ENCODE results near the gene ANGPTL7.

Gene ANGPTL7

DNA sequence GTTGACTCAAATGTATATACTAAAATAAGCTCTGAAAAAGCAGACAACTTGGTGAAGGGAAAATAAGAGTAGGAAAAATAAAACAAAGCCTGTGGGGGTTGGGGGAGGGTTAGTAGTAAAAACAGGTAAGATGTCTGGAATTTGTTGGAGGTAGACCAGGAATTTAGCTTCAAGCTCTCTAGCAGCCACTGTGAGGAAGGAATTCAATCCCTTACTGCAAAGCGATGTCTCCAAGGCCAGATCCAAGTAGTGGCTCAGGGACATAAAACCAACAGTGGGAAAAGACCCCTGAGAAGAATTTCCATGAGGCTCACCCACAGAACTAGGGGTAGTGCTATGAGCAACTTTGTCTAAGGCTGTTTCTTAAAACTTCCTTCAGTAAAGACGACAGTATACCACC, 7.8 kb downstream of the ANGPTL7 start:
- peaks cover 19 to 93% of the 10 kb centered on the region in 2 experiments for H3K36me3 ChIP-seq (ENCODE audit: control insufficient read depth in 2 of 2, insufficient read depth in 1 of 2, low read length in 2 of 2)
- TF ChIP-seq, protein P1, sequence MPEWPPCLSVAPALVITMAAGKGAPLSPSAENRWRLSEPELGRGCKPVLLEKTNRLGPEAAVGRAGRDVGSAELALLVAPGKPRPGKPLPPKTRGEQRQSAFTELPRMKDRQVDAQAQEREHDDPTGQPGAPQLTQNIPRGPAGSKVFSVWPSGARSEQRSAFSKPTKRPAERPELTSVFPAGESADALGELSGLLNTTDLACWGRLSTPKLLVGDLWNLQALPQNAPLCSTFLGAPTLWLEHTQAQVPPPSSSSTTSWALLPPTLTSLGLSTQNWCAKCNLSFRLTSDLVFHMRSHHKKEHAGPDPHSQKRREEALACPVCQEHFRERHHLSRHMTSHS (tag by site-specific recombination; IDR thresholded peaks at IDR 0.05): no peak
- TF ChIP-seq, protein P2, sequence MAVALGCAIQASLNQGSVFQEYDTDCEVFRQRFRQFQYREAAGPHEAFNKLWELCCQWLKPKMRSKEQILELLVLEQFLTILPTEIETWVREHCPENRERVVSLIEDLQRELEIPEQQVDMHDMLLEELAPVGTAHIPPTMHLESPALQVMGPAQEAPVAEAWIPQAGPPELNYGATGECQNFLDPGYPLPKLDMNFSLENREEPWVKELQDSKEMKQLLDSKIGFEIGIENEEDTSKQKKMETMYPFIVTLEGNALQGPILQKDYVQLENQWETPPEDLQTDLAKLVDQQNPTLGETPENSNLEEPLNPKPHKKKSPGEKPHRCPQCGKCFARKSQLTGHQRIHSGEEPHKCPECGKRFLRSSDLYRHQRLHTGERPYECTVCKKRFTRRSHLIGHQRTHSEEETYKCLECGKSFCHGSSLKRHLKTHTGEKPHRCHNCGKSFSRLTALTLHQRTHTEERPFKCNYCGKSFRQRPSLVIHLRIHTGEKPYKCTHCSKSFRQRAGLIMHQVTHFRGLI (tag by site-specific recombination; IDR thresholded peaks at IDR 0.05): no peak
- TF ChIP-seq ZNF394 (tag by site-specific recombination; IDR thresholded peaks at IDR 0.05; ENCODE audit: borderline replicate concordance): no peak
- TF ChIP-seq, protein P3, sequence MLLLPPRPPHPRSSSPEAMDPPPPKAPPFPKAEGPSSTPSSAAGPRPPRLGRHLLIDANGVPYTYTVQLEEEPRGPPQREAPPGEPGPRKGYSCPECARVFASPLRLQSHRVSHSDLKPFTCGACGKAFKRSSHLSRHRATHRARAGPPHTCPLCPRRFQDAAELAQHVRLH (tag by site-specific recombination; IDR thresholded peaks at IDR 0.05): no peak
- no peak for TF ChIP-seq ZNF214 (tag by site-specific recombination; IDR thresholded peaks at IDR 0.05; ENCODE audit: borderline replicate concordance)
- TF ChIP-seq, protein P4, sequence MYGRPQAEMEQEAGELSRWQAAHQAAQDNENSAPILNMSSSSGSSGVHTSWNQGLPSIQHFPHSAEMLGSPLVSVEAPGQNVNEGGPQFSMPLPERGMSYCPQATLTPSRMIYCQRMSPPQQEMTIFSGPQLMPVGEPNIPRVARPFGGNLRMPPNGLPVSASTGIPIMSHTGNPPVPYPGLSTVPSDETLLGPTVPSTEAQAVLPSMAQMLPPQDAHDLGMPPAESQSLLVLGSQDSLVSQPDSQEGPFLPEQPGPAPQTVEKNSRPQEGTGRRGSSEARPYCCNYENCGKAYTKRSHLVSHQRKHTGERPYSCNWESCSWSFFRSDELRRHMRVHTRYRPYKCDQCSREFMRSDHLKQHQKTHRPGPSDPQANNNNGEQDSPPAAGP (tag by site-specific recombination; IDR thresholded peaks at IDR 0.05): no peak
- TF ChIP-seq MZF1 (tag by site-specific recombination; IDR thresholded peaks at IDR 0.05; ENCODE audit: borderline replicate concordance): no peak
- TF ChIP-seq, protein P5, sequence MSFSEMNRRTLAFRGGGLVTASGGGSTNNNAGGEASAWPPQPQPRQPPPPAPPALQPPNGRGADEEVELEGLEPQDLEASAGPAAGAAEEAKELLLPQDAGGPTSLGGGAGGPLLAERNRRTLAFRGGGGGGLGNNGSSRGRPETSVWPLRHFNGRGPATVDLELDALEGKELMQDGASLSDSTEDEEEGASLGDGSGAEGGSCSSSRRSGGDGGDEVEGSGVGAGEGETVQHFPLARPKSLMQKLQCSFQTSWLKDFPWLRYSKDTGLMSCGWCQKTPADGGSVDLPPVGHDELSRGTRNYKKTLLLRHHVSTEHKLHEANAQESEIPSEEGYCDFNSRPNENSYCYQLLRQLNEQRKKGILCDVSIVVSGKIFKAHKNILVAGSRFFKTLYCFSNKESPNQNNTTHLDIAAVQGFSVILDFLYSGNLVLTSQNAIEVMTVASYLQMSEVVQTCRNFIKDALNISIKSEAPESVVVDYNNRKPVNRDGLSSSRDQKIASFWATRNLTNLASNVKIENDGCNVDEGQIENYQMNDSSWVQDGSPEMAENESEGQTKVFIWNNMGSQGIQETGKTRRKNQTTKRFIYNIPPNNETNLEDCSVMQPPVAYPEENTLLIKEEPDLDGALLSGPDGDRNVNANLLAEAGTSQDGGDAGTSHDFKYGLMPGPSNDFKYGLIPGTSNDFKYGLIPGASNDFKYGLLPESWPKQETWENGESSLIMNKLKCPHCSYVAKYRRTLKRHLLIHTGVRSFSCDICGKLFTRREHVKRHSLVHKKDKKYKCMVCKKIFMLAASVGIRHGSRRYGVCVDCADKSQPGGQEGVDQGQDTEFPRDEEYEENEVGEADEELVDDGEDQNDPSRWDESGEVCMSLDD (tag by site-specific recombination; IDR thresholded peaks at IDR 0.05): no peak
- TF ChIP-seq FEZF1 (tag by site-specific recombination; IDR thresholded peaks at IDR 0.05): no peak
- no peak for TF ChIP-seq ZNF624 (tag by site-specific recombination; IDR thresholded peaks at IDR 0.05)
- TF ChIP-seq ZNF830 (tag by site-specific recombination; IDR thresholded peaks at IDR 0.05; ENCODE audit: low read depth): no peak
- TF ChIP-seq REPIN1 (tag by site-specific recombination; IDR thresholded peaks at IDR 0.05; ENCODE audit: low read depth): no peak
- no peak for TF ChIP-seq ZBTB48 (tag by site-specific recombination; IDR thresholded peaks at IDR 0.05)
- no peak for TF ChIP-seq ZBTB7A (tag by site-specific recombination; IDR thresholded peaks at IDR 0.05; ENCODE audit: low read depth)
- TF ChIP-seq GLIS2 (tag by site-specific recombination; IDR thresholded peaks at IDR 0.05): no peak
- TF ChIP-seq, protein P6, sequence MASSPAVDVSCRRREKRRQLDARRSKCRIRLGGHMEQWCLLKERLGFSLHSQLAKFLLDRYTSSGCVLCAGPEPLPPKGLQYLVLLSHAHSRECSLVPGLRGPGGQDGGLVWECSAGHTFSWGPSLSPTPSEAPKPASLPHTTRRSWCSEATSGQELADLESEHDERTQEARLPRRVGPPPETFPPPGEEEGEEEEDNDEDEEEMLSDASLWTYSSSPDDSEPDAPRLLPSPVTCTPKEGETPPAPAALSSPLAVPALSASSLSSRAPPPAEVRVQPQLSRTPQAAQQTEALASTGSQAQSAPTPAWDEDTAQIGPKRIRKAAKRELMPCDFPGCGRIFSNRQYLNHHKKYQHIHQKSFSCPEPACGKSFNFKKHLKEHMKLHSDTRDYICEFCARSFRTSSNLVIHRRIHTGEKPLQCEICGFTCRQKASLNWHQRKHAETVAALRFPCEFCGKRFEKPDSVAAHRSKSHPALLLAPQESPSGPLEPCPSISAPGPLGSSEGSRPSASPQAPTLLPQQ (tag by site-specific recombination; IDR thresholded peaks at IDR 0.05): no peak
- H3K27ac ChIP-seq (ENCODE audit: extremely low read depth, low read depth, low read length): no peak overlapping the region
- no peaks in the 10 kb centered on the region for H3K4me1 ChIP-seq (ENCODE audit: control insufficient read depth, insufficient read depth, low read length)
- H3K4me3 ChIP-seq (ENCODE audit: low read depth, low read length): no peak overlapping the region
- ChIA-PET CTCF (interaction anchor here (0.9 kb wide), 1 partner anchor 17 kb away, joined by 3 read pairs; no protein-coding TSS in a partner anchor), POLR2A (interaction anchor here (0.7 kb wide), 1 partner anchor 24 kb away, joined by 3 read pairs; no protein-coding TSS in a partner anchor)
- no peaks in the 10 kb centered on the region for H3K9me3 ChIP-seq (ENCODE audit: control insufficient read depth, insufficient read depth, low read depth, low read length)

DNA sequence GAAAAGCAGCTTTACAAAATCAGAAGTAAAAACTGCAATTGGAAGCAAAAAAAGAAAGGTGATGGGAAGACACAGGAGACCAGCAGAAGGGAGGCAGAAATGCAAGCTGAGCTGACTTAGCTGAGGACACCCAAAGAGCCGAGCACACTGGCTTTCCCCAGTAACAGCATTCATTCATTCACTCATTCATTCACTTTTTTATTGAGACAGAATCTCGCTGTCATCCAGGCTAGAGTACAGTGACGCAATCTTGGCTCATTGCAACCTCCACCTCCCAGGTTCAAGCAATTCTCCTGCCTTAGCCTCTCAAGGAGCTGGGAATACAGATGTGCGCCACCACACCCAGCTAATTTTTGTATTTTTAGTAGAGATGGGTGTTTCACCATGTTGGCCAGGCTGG, 8.2 kb downstream of the ANGPTL7 start:
- CTCF ChIA-PET: interaction anchor here (0.9 kb wide), 1 partner anchor 18 kb away, joined by 3 read pairs; no protein-coding TSS in a partner anchor
- POLR2A ChIA-PET: interaction anchor here (0.6 to 0.7 kb wide), 2 partner anchors 23 to 178 kb away, joined by 3 to 5 read pairs; no protein-coding TSS in a partner anchor
- no peaks in the 10 kb centered on the region for H3K4me1 ChIP-seq (ENCODE audit: control insufficient read depth, insufficient read depth, low read length)

More for the DNA sequence above, 8.2 kb downstream of the ANGPTL7 start:
- TF ChIP-seq REPIN1 (tag by site-specific recombination; IDR thresholded peaks at IDR 0.05; ENCODE audit: low read depth): no peak
- TF ChIP-seq, protein P7, sequence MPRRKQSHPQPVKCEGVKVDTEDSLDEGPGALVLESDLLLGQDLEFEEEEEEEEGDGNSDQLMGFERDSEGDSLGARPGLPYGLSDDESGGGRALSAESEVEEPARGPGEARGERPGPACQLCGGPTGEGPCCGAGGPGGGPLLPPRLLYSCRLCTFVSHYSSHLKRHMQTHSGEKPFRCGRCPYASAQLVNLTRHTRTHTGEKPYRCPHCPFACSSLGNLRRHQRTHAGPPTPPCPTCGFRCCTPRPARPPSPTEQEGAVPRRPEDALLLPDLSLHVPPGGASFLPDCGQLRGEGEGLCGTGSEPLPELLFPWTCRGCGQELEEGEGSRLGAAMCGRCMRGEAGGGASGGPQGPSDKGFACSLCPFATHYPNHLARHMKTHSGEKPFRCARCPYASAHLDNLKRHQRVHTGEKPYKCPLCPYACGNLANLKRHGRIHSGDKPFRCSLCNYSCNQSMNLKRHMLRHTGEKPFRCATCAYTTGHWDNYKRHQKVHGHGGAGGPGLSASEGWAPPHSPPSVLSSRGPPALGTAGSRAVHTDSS (tag by site-specific recombination; IDR thresholded peaks at IDR 0.05): no peak
- TF ChIP-seq, protein P8, sequence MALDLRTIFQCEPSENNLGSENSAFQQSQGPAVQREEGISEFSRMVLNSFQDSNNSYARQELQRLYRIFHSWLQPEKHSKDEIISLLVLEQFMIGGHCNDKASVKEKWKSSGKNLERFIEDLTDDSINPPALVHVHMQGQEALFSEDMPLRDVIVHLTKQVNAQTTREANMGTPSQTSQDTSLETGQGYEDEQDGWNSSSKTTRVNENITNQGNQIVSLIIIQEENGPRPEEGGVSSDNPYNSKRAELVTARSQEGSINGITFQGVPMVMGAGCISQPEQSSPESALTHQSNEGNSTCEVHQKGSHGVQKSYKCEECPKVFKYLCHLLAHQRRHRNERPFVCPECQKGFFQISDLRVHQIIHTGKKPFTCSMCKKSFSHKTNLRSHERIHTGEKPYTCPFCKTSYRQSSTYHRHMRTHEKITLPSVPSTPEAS (tag by site-specific recombination; IDR thresholded peaks at IDR 0.05): no peak
- no peak for TF ChIP-seq ZNF621 (tag by site-specific recombination; IDR thresholded peaks at IDR 0.05)
- TF ChIP-seq ZNF311 (tag by site-specific recombination; IDR thresholded peaks at IDR 0.05; ENCODE audit: borderline replicate concordance): no peak
- TF ChIP-seq PRDM1 (tag by site-specific recombination; IDR thresholded peaks at IDR 0.05): 0 out of 2 replicates have a peak, but pooled peaks have one; percentile 16
- H3K36me3 ChIP-seq (ENCODE audit: control insufficient read depth in 2 of 2, insufficient read depth in 1 of 2, low read length in 2 of 2): peaks cover 23 to 91% of the 10 kb centered on the region in 2 experiments
- no peak overlapping the region for H3K4me3 ChIP-seq (ENCODE audit: low read depth, low read length)
- no peaks in the 10 kb centered on the region for H3K9me3 ChIP-seq (ENCODE audit: control insufficient read depth, insufficient read depth, low read depth, low read length)
- no peak overlapping the region for H3K27ac ChIP-seq (ENCODE audit: extremely low read depth, low read depth, low read length)

Data from HEK293 (cell line).